HepG2 (cell line): ENCODE measurements around the gene PDHX. TPM values are rescaled to one million over a fixed set of nuclear protein-coding genes. Genes with fewer than 3 reads are reported as not detected.

Source experiments
- ATAC-seq: fragments of 200-7000 bp; cut with Tn5 transposase; 3 replicates; pipeline ENCODE4 v1.9.1; 2020; ENCODE audit warnings: mild to moderate bottlenecking, moderate library complexity
- BruUV-seq: library from RNA; stranded (reverse); fragments of 400-500 nt; replicated peaks from 2 replicates; lab custom pipeline; 2021; lab: Mats Ljungman, UMichigan
- CTCF ChIA-PET: fragments of 300-600 bp; formaldehyde crosslinking; extraction: SDS; loops from one replicate; lab custom pipeline; 2021; ENCODE audit warnings: low total read pairs, inconsistent platforms, low intra/inter-chr PET ratio; lab: Yijun Ruan, JAX
- POLR2A ChIA-PET: fragments of 350-600 bp; sonication (Branson Sonifier 250); formaldehyde crosslinking; loops from one replicate; lab custom pipeline; 2020; ENCODE audit warnings: antibody characterized with exemption, inconsistent platforms; lab: Yijun Ruan, JAX
- DNase-seq: peaks from one replicate; pipeline ENCODE4 v3.0.0-alpha.2; 2015; ENCODE audit warnings: low spot score
- FAIRE-seq: peaks from 3 replicates; lab custom pipeline; 2011; peaks lifted over from hg19 to GRCh38; lab: Jason Lieb, UNC
- H2AFZ ChIP-seq: one replicate; pipeline ENCODE4 v1.6.1; 2011; ENCODE audit warnings: low read length, inconsistent platforms
- H3K27ac ChIP-seq: fragments of 300-600 bp; 3 replicates; pipeline ENCODE4 v1.8.0; 2011; ENCODE audit warnings: mixed run types, mild to moderate bottlenecking, mixed read lengths, low read length, inconsistent platforms; ENCODE audit not compliant: insufficient read depth; ENCODE audit errors: extremely low read length
- H3K27me3 ChIP-seq, 2 experiments: fragments of 200-600 bp in 1 of 2; 2 replicates in 1 of 2; 3 replicates in 1 of 2; pipeline versions ENCODE4 v1.6.0 to v1.8.0; 2011; ENCODE audit warnings: low read length in 2 of 2, mild to moderate bottlenecking in 2 of 2, moderate library complexity in 2 of 2, inconsistent platforms in 1 of 2; ENCODE audit not compliant: insufficient read depth in 2 of 2, control insufficient read depth in 1 of 2
- H3K36me3 ChIP-seq, 2 experiments: fragments of 200-600 bp in 1 of 2; replicated peaks in 1 of 2; 2 replicates in 1 of 2; 3 replicates in 1 of 2; pipeline versions ENCODE4 v1.5.1 to v1.8.0; 2011; ENCODE audit warnings: low read length in 2 of 2, inconsistent platforms in 1 of 2; ENCODE audit not compliant: insufficient read depth in 2 of 2, control insufficient read depth in 1 of 2
- H3K4me1 ChIP-seq: 2 replicates; pipeline ENCODE4 v1.5.1; 2012; ENCODE audit warnings: low read length, inconsistent platforms; ENCODE audit not compliant: insufficient read depth
- H3K4me2 ChIP-seq: 2 replicates; pipeline ENCODE4 v1.6.0; 2011; ENCODE audit warnings: low read depth, low read length, inconsistent platforms
- H3K4me3 ChIP-seq, 3 experiments: fragments of 200-600 bp in 1 of 3; sonication (generic), shearing (Covaris generic) in 1 of 3; replicated peaks in 1 of 3; 2 replicates each; pipeline ENCODE4 v1.5.1; 2011 to 2016; ENCODE audit warnings: low read length in 3 of 3, inconsistent platforms in 2 of 3, low read depth in 2 of 3, mild to moderate bottlenecking in 2 of 3, control low read depth in 1 of 3, mixed read lengths in 1 of 3; ENCODE audit not compliant: insufficient read depth in 1 of 3
- H3K79me2 ChIP-seq: one replicate; pipeline ENCODE4 v1.6.1; 2011; ENCODE audit warnings: low read length, inconsistent platforms; ENCODE audit not compliant: insufficient read depth
- H3K9ac ChIP-seq: 2 replicates; pipeline ENCODE4 v1.6.0; 2011; ENCODE audit warnings: mild to moderate bottlenecking, low read depth, low read length, inconsistent platforms; ENCODE audit not compliant: insufficient read depth
- H3K9me3 ChIP-seq: 2 replicates; pipeline ENCODE4 v1.5.1; 2012; ENCODE audit warnings: mild to moderate bottlenecking, low read length
- H4K20me1 ChIP-seq: 2 replicates; pipeline ENCODE4 v1.6.0; 2011; ENCODE audit warnings: inconsistent platforms, mild to moderate bottlenecking, low read length, moderate library complexity; ENCODE audit not compliant: insufficient read depth
- HCFC1 ChIP-seq: fragments of 150-350 bp; IDR thresholded peaks from 2 replicates; pipeline ENCODE4 v1.6.1; 2014; ENCODE audit warnings: low read depth, low read length
- NFE2 ChIP-seq: sonication (generic); formaldehyde crosslinking; IDR thresholded peaks from 2 replicates; pipeline ENCODE4 v1.4.0; 2020; ENCODE audit warnings: missing genetic modification reagents
- REXO4 ChIP-seq: sonication (generic); formaldehyde crosslinking; IDR thresholded peaks from 2 replicates; pipeline ENCODE4 v1.8.0; 2022; ENCODE audit warnings: missing genetic modification reagents, mild to moderate bottlenecking, borderline replicate concordance
- RFXANK ChIP-seq: IDR thresholded peaks from 2 replicates; pipeline ENCODE4 v1.6.1; 2016
- THYN1 ChIP-seq: sonication (generic); formaldehyde crosslinking; IDR thresholded peaks from 2 replicates; pipeline ENCODE4 v1.8.1; 2023; ENCODE audit warnings: low read depth, mild to moderate bottlenecking, moderate library complexity, missing genetic modification reagents, borderline replicate concordance
- TMF1 ChIP-seq: sonication (generic); formaldehyde crosslinking; IDR thresholded peaks from 2 replicates; pipeline ENCODE4 v1.8.1; 2022; ENCODE audit warnings: low read depth, missing genetic modification reagents
- ZBTB42 ChIP-seq: sonication (generic); formaldehyde crosslinking; IDR thresholded peaks from 2 replicates; pipeline ENCODE4 v1.5.0; 2020; ENCODE audit warnings: mild to moderate bottlenecking, missing genetic modification reagents
- ZFP37 ChIP-seq: sonication (generic); formaldehyde crosslinking; IDR thresholded peaks from 2 replicates; pipeline ENCODE4 v1.4.0; 2020; ENCODE audit warnings: missing genetic modification reagents, borderline replicate concordance
- ZFP62 ChIP-seq: sonication (generic); formaldehyde crosslinking; IDR thresholded peaks from 2 replicates; pipeline ENCODE4 v1.4.0; 2020; ENCODE audit warnings: missing genetic modification reagents
- ZNF337 ChIP-seq: sonication (generic); formaldehyde crosslinking; IDR thresholded peaks from 2 replicates; pipeline ENCODE4 v1.5.1; 2020; ENCODE audit warnings: missing genetic modification reagents, low read depth, mild to moderate bottlenecking, borderline replicate concordance
- ZNF383 ChIP-seq: sonication (generic); formaldehyde crosslinking; IDR thresholded peaks from 2 replicates; pipeline ENCODE4 v1.4.0; 2020; ENCODE audit warnings: missing genetic modification reagents, mild to moderate bottlenecking, borderline replicate concordance
- WGBS: methylation state at CpG from one replicate; pipeline ENCODE4 v1.1.6; 2017; ENCODE audit warnings: low lambda C conversion rate; 5-methylcytosine and 5-hydroxymethylcytosine counted together
- in situ Hi-C: cut with HindIII; loops from 2 replicates; pipeline ENCODE4 v1.10.0; 2017; ENCODE audit warnings: low pct_unique_long_range_greater_than_20kb; ENCODE audit not compliant: extremely low pct_ligation_motif_present
- intact Hi-C: fragments of 100-400 bp; cut with micrococcal nuclease; formaldehyde crosslinking; loops from one replicate; pipeline ENCODE4 v1.10.0; 2022; ENCODE audit not compliant: unreplicated experiment
- polyA plus RNA-seq, 8 experiments: library from polyadenylated mRNA; depleted of rRNA in 3 of 8; stranded (reverse) in 7 of 8; unstranded in 1 of 8; fragments of >200 nt; fragmentation: Illumina TruSeq in 4 of 8; extraction: Trizol in 4 of 8; gene quantifications; 2 replicates each; pipeline versions ENCODE4 v1.2.1 to v1.2.3, GENCODE V29; 2011 to 2016; ENCODE audit warnings: low read depth in 4 of 8, missing spikeins in 1 of 8, mixed read lengths in 1 of 8; ENCODE audit not compliant: insufficient read depth in 1 of 8
- total RNA-seq, 5 experiments: library from RNA; depleted of rRNA; stranded (reverse); fragments of >200 nt; fragmentation: Illumina TruSeq; extraction: Trizol; gene quantifications; 2 replicates each; pipeline ENCODE4 v1.2.3, GENCODE V29; 2016; ENCODE audit warnings: low read depth in 1 of 5
- TF ChIP-seq, protein P1 (sequence below): sonication (generic); formaldehyde crosslinking; IDR thresholded peaks from 2 replicates; pipeline ENCODE4 v1.8.1; 2022; ENCODE audit warnings: mild to moderate bottlenecking, missing genetic modification reagents
- TF ChIP-seq, protein P2 (sequence below): sonication (generic); formaldehyde crosslinking; IDR thresholded peaks from 2 replicates; pipeline ENCODE4 v1.4.0; 2020; ENCODE audit warnings: missing genetic modification reagents, borderline replicate concordance

Gene PDHX
- total and polyA plus RNA-seq, 2 of the 13 experiments (the other 11 are each of a cell fraction or from before 2014, with no cell fraction given) = 41.0 to 73.8 TPM

DNA sequence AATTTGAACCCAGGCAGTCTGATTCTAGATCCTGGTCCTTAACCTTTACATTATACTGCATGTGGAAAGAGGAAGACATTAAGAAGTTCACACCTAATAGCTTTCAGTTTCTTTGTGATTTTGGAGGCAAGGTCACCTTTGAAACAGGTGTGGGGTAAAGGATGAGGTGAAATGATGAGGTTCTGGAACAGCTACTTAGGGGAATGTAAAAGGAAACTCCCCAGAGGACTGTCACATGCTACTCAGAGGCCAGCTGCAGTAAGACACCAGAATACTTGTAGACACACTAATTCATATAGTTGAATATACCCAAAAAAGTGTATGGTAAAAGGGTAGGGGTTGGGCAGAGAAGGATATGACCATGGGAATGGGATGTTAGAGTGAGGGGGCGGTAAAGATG is 5.6 kb upstream of the PDHX start:
- Histone ChIP-seq H3K79me2 (peaks cover 5% of the 10 kb centered on the region), H3K4me2 (no peak overlapping the region), H2AFZ (no peak overlapping the region), H3K4me3 (no peak overlapping the region), H3K27ac (no peak overlapping the region), H3K9me3 (no peaks in the 10 kb centered on the region), H4K20me1 (no peaks in the 10 kb centered on the region), H3K36me3 (no peaks in the 10 kb centered on the region), H3K9ac (no peak overlapping the region), H3K4me1 (peaks cover 58% of the 10 kb centered on the region), H3K27me3 (no peaks in the 10 kb centered on the region)
- intact Hi-C loops = no loop called here
- ATAC-seq (no peak), FAIRE-seq (no peak), DNase-seq (no peak)
- CTCF ChIA-PET = no interaction called here
- no TSS peak for BruUV-seq
- TF ChIP-seq TMF1 = no peak
- TF ChIP-seq ZNF383 (CRISPR knock-in tag) = no peak
- no peak for TF ChIP-seq ZBTB42 (CRISPR knock-in tag)
- TF ChIP-seq ZFP37 (CRISPR knock-in tag) = no peak
- no peak for TF ChIP-seq THYN1 (CRISPR knock-in tag)
- no peak for TF ChIP-seq RFXANK (CRISPR knock-in tag)
- no peak for TF ChIP-seq NFE2
- no peak for TF ChIP-seq ZNF337 (CRISPR knock-in tag)
- TF ChIP-seq REXO4 (CRISPR knock-in tag) = no peak
- TF ChIP-seq, protein P1, sequence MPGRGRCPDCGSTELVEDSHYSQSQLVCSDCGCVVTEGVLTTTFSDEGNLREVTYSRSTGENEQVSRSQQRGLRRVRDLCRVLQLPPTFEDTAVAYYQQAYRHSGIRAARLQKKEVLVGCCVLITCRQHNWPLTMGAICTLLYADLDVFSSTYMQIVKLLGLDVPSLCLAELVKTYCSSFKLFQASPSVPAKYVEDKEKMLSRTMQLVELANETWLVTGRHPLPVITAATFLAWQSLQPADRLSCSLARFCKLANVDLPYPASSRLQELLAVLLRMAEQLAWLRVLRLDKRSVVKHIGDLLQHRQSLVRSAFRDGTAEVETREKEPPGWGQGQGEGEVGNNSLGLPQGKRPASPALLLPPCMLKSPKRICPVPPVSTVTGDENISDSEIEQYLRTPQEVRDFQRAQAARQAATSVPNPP (CRISPR knock-in tag) = no peak
- TF ChIP-seq HCFC1 = no peak
- TF ChIP-seq ZFP62 (CRISPR knock-in tag) = no peak
- TF ChIP-seq, protein P2, sequence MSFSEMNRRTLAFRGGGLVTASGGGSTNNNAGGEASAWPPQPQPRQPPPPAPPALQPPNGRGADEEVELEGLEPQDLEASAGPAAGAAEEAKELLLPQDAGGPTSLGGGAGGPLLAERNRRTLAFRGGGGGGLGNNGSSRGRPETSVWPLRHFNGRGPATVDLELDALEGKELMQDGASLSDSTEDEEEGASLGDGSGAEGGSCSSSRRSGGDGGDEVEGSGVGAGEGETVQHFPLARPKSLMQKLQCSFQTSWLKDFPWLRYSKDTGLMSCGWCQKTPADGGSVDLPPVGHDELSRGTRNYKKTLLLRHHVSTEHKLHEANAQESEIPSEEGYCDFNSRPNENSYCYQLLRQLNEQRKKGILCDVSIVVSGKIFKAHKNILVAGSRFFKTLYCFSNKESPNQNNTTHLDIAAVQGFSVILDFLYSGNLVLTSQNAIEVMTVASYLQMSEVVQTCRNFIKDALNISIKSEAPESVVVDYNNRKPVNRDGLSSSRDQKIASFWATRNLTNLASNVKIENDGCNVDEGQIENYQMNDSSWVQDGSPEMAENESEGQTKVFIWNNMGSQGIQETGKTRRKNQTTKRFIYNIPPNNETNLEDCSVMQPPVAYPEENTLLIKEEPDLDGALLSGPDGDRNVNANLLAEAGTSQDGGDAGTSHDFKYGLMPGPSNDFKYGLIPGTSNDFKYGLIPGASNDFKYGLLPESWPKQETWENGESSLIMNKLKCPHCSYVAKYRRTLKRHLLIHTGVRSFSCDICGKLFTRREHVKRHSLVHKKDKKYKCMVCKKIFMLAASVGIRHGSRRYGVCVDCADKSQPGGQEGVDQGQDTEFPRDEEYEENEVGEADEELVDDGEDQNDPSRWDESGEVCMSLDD (CRISPR knock-in tag) = no peak
- 93% methylated on average over 1 of the region's 1 CpG for WGBS
- in situ Hi-C loops = loop anchor here (25.0 kb wide), 1 partner anchor 749 kb away; no protein-coding TSS in a partner anchor
- POLR2A ChIA-PET = no interaction called here
